Chondrocyte (in vitro differentiated cells): ENCODE measurements around the gene ZNF804B. TPM values are rescaled to one million over a fixed set of nuclear protein-coding genes. Genes with fewer than 3 reads are reported as not detected.

Source experiments
- DNase-seq: peaks from one replicate; pipeline ENCODE4 v3.0.0; 2021; ENCODE audit warnings: mixed read lengths, low spot score
- H3K27ac Mint-ChIP-seq: one replicate; pipeline ENCODE4 v1.8.0; 2021; ENCODE audit warnings: mild to moderate bottlenecking, moderate library complexity, mixed read lengths; ENCODE audit not compliant: unreplicated experiment
- H3K27me3 Mint-ChIP-seq: 2 replicates; pipeline ENCODE4 v1.8.0; 2021; ENCODE audit warnings: low read depth, mixed read lengths
- H3K36me3 Mint-ChIP-seq: 2 replicates; pipeline ENCODE4 v1.8.0; 2021; ENCODE audit warnings: low read depth, mixed read lengths
- H3K4me1 Mint-ChIP-seq: 2 replicates; pipeline ENCODE4 v1.8.0; 2021; ENCODE audit warnings: low read depth, mild to moderate bottlenecking, mixed read lengths
- H3K4me3 Mint-ChIP-seq: one replicate; pipeline ENCODE4 v1.8.0; 2021; ENCODE audit warnings: mild to moderate bottlenecking, moderate library complexity, mixed read lengths; ENCODE audit not compliant: unreplicated experiment
- H3K9me3 Mint-ChIP-seq: 2 replicates; pipeline ENCODE4 v1.8.0; 2021; ENCODE audit warnings: low read depth, mixed read lengths
- total RNA-seq: library from RNA; stranded (reverse); gene quantifications from 3 replicates; pipeline ENCODE4 v1.2.1, GENCODE V29; 2021
- TF ChIP-seq, protein P1 (sequence below): fragments of 200-600 bp; sonication (generic); IDR thresholded peaks from 2 replicates; pipeline ENCODE4 v1.5.0; 2021; ENCODE audit warnings: antibody characterized with exemption, mild to moderate bottlenecking, moderate library complexity

ZNF804B gene
- total RNA-seq, 1 donor from 2014 or later, result not detected

DNA sequence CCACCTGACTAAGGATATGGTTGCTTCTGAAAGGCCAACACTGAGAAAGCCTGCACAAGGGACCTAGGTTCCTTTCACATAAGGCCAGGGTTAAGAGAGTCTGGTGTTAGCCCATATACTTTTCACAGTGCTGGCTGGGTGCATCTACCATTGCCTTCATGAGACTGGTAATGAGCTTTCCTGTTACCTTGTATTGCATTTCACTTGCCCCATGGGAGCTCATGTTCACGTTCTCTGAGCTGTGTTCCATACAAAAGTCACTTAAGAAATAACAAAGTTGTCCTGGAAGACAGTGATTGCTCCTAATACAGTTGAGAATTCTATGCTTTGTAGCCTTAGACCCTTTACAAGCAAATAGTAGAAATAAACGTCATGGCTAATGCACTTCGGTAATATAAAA is 373.9 kb downstream of the ZNF804B start:
- H3K4me1 Mint-ChIP-seq, result no peaks in the 10 kb centered on the region
- TF ChIP-seq, protein P1, sequence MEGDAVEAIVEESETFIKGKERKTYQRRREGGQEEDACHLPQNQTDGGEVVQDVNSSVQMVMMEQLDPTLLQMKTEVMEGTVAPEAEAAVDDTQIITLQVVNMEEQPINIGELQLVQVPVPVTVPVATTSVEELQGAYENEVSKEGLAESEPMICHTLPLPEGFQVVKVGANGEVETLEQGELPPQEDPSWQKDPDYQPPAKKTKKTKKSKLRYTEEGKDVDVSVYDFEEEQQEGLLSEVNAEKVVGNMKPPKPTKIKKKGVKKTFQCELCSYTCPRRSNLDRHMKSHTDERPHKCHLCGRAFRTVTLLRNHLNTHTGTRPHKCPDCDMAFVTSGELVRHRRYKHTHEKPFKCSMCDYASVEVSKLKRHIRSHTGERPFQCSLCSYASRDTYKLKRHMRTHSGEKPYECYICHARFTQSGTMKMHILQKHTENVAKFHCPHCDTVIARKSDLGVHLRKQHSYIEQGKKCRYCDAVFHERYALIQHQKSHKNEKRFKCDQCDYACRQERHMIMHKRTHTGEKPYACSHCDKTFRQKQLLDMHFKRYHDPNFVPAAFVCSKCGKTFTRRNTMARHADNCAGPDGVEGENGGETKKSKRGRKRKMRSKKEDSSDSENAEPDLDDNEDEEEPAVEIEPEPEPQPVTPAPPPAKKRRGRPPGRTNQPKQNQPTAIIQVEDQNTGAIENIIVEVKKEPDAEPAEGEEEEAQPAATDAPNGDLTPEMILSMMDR, result no peak
- H3K4me3 Mint-ChIP-seq, result no peak overlapping the region
- peaks cover 4% of the 10 kb centered on the region for H3K9me3 Mint-ChIP-seq
- H3K36me3 Mint-ChIP-seq, result no peaks in the 10 kb centered on the region
- no peak overlapping the region for H3K27ac Mint-ChIP-seq
- no peak for DNase-seq
- no peaks in the 10 kb centered on the region for H3K27me3 Mint-ChIP-seq

DNA sequence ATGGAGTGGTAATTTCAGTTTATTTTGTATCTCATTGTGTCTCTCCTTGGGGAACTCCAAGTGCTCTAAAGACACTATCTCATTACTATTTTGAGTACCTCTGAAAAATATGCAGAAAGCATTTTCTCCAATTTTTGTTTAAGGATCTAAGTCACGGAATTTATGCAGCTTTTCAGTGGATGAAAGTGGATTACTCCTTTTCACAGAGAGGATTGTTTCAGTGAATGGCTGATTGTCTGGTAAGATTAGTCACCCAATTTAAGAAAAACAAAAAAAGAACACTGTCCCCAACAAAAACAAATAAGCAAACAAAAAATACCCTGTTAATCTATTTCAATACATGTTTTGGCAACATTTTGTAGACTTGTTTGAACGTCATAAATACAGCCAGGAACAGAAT is 374.3 kb downstream of the ZNF804B start:
- peaks cover 7% of the 10 kb centered on the region for H3K9me3 Mint-ChIP-seq
- H3K36me3 Mint-ChIP-seq, result no peaks in the 10 kb centered on the region
- H3K27ac Mint-ChIP-seq, result no peak overlapping the region
- TF ChIP-seq, protein P1, result no peak
- H3K4me3 Mint-ChIP-seq, result no peak overlapping the region
- no peaks in the 10 kb centered on the region for H3K4me1 Mint-ChIP-seq
- DNase-seq, result no peak
- H3K27me3 Mint-ChIP-seq, result no peaks in the 10 kb centered on the region

DNA sequence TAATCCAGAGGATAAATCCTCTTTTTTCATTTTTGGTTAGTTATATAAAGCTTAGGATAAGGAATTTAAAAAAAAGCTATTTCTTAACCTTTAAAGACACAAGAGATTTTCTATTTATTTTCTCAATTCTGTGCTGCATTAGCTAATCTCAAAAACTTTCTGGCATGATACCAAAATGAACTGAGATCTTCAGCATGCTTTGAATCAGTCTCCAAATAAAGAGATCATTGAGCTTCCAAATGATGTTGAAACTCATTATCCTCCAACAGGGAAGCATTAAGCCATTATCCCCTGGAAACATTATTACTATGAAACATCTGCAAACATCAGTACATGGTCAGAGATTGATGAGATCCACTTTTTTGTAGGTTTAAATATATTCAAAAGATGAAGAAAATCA is 386.3 kb downstream of the ZNF804B start:
- Mint-ChIP-seq H3K27me3 (peaks cover 2% of the 10 kb centered on the region), H3K27ac (no peak overlapping the region), H3K9me3 (peaks cover 8% of the 10 kb centered on the region), H3K36me3 (no peaks in the 10 kb centered on the region), H3K4me3 (no peak overlapping the region), H3K4me1 (no peaks in the 10 kb centered on the region)
- no peak for DNase-seq
- TF ChIP-seq, protein P1, result no peak

DNA sequence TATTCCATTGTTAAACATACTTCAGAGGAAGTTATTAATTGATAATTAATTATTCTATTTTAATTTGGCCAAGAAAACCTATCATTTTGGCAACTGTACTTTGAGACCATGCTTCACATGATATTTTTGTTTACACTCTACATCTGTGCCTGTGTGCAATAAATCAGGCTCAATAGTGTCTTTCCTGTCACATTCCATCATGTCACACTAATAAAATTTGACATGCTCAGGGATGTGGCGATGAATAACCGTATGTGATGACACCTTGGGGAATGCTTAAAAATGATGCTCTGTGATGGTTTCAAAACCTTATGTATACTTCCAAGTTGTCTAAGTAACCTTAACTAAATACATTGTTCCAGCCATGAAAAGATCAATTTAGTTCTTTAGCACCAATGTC is 400.6 kb downstream of the ZNF804B start:
- no peak for DNase-seq
- Mint-ChIP-seq H3K4me1 (no peaks in the 10 kb centered on the region), H3K27me3 (peaks cover 10% of the 10 kb centered on the region), H3K4me3 (no peak overlapping the region), H3K9me3 (no peaks in the 10 kb centered on the region), H3K27ac (no peak overlapping the region), H3K36me3 (no peaks in the 10 kb centered on the region)
- TF ChIP-seq, protein P1, result no peak

DNA sequence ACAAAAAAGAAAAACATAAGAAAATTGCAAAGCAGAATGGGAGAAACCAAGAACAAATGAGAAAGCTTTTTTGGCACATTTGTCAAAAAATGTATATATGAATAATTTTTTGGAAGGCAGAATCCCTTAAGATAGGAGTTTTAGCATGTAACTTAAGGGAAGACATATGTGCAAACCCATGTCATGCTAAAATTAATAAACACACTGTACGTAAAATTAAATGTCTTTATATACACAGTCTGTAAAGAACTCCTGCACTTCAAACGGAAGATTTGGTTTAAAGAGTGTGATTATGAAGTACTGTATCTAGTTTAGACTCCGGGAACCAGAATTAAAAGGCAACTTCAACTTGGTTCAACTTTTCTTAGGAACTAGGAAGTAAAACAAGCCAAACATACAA is 405.9 kb downstream of the ZNF804B start:
- no peak overlapping the region for H3K4me3 Mint-ChIP-seq
- no peaks in the 10 kb centered on the region for H3K36me3 Mint-ChIP-seq
- TF ChIP-seq, protein P1, result no peak
- no peak for DNase-seq
- H3K27ac Mint-ChIP-seq, result no peak overlapping the region
- peaks cover 2% of the 10 kb centered on the region for H3K27me3 Mint-ChIP-seq
- no peaks in the 10 kb centered on the region for H3K4me1 Mint-ChIP-seq
- no peaks in the 10 kb centered on the region for H3K9me3 Mint-ChIP-seq
